ENCODE data around the gene MAGI1. TPM values are rescaled to one million over a fixed set of nuclear protein-coding genes. Genes with fewer than 3 reads are reported as not detected.
A peak's percentile ranks its signal among the peaks of the same experiment; 100 is the strongest.

Gene MAGI1
- total RNA-seq, 1 donor from 2014 or later = 5.0 TPM

DNA sequence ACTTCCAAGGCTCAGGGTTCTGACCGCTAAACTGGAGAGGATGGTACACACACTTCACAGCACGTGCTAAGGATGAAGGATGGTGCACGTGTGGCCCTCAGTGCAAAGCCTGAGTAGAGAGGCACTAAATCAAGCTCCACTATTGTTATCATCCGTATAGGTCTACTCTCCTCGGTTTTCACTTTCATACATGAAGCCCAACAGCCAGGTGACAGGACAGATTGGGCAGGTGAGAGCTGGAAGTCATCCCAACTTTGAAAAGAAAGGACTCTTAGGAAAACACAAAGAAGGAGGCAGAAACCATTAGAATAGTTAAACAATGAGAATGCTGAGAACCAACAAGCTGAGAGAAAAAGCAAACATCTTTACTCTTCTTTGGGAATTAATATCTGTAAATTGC, 21.1 kb downstream of the MAGI1 start:
- peak; percentile 82 for FAIRE-seq
- Histone ChIP-seq H3K36me3 (ENCODE audit: control insufficient read depth, insufficient read depth, low read length) (no peaks in the 10 kb centered on the region), H3K27me3 (ENCODE audit: control insufficient read depth, insufficient read depth, low read length) (no peaks in the 10 kb centered on the region), H3K4me3 (ENCODE audit: low read depth, low read length) (no peak overlapping the region)
- no peak for DNase-seq (ENCODE audit: low read depth)
- no peak for TF ChIP-seq CTCF (IDR thresholded peaks at IDR 0.05; ENCODE audit: insufficient read depth, low read length, severe bottlenecking)

GRCh38 chr3:66017084-66017483, 21.6 kb downstream of the MAGI1 start:
- no peaks in the 10 kb centered on the region for H3K36me3 ChIP-seq (ENCODE audit: control insufficient read depth, insufficient read depth, low read length)
- FAIRE-seq = no peak
- H3K4me3 ChIP-seq (ENCODE audit: low read depth, low read length) = no peak overlapping the region
- no peaks in the 10 kb centered on the region for H3K27me3 ChIP-seq (ENCODE audit: control insufficient read depth, insufficient read depth, low read length)
- no peak for DNase-seq (ENCODE audit: low read depth)
- no peak for TF ChIP-seq CTCF (IDR thresholded peaks at IDR 0.05; ENCODE audit: insufficient read depth, low read length, severe bottlenecking)

DNA sequence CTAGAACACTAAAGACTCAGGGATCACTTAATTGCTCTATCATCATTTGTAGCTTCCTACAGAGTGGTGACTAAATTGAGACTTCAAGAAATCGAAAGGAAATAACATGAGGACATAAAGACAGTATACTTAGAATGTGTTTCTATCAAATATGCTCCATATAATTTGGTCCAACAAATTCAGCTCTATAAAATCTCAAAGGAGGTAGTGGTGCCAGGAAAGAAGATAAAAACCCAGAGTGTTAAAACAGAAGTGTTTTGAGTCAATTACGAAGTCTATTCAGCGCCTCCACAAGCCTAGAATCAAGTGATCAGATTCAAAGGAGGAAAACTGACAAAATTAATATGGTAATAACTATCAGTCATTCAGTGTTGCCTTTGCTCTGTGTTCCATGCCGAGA, 22.9 kb downstream of the MAGI1 start:
- TF ChIP-seq CTCF (IDR thresholded peaks at IDR 0.05; ENCODE audit: insufficient read depth, low read length, severe bottlenecking) = no peak
- FAIRE-seq (no peak), DNase-seq (ENCODE audit: low read depth) (no peak)
- Histone ChIP-seq H3K4me3 (ENCODE audit: low read depth, low read length) (no peak overlapping the region), H3K36me3 (ENCODE audit: control insufficient read depth, insufficient read depth, low read length) (no peaks in the 10 kb centered on the region), H3K27me3 (ENCODE audit: control insufficient read depth, insufficient read depth, low read length) (no peaks in the 10 kb centered on the region)

GRCh38 chr3:66014651-66015050, 24.1 kb downstream of the MAGI1 start:
- DNase-seq (ENCODE audit: low read depth) (no peak), FAIRE-seq (no peak)
- Histone ChIP-seq H3K36me3 (ENCODE audit: control insufficient read depth, insufficient read depth, low read length) (no peaks in the 10 kb centered on the region), H3K4me3 (ENCODE audit: low read depth, low read length) (no peak overlapping the region), H3K27me3 (ENCODE audit: control insufficient read depth, insufficient read depth, low read length) (no peaks in the 10 kb centered on the region)
- TF ChIP-seq CTCF (IDR thresholded peaks at IDR 0.05; ENCODE audit: insufficient read depth, low read length, severe bottlenecking) = no peak

DNA sequence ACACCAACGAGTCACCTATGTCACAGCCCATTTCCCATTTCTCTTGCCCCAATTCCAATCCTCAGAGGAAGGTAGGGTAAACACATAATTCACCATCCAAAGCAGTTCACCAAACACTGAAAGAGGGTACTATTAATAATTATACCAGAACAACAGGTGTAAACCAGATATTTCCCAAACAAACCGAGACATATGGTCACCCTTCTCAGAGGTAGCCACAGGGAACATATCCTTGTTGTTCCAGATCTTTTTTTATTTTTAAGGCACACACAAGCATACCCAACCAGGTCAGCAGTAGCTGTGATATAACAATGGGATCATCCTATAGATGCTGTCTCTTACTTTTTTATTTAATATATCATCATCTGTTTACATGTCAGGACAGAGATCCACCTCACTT, 24.7 kb downstream of the MAGI1 start:
- TF ChIP-seq CTCF (IDR thresholded peaks at IDR 0.05; ENCODE audit: insufficient read depth, low read length, severe bottlenecking) = no peak
- Histone ChIP-seq H3K36me3 (ENCODE audit: control insufficient read depth, insufficient read depth, low read length) (no peaks in the 10 kb centered on the region), H3K4me3 (ENCODE audit: low read depth, low read length) (no peak overlapping the region), H3K27me3 (ENCODE audit: control insufficient read depth, insufficient read depth, low read length) (no peaks in the 10 kb centered on the region)
- DNase-seq (ENCODE audit: low read depth) = no peak
- no peak for FAIRE-seq

DNA sequence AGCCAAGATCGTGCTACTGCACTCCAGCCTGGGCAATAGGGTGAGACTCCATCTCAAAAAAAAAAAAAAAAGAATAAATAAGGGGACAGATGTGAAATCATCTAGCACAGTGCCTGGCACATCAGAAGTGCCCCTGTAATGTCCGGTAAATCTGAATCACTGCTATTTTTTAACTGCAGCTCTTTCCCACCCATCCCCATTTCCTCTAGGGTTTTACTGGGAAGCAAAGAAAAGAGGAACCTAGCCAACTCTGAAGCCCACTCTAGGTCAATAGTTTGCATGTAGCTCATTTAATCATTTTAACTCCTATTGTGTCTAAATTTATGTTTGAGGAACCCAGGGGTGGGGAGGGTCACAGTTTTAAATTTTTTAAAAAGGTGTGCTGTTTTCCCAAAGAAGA, 26.0 kb downstream of the MAGI1 start:
- no peak for DNase-seq (ENCODE audit: low read depth)
- FAIRE-seq = no peak
- H3K4me3 ChIP-seq (ENCODE audit: low read depth, low read length) = no peak overlapping the region
- H3K36me3 ChIP-seq (ENCODE audit: control insufficient read depth, insufficient read depth, low read length) = no peaks in the 10 kb centered on the region
- TF ChIP-seq CTCF (IDR thresholded peaks at IDR 0.05; ENCODE audit: insufficient read depth, low read length, severe bottlenecking) = no peak
- H3K27me3 ChIP-seq (ENCODE audit: control insufficient read depth, insufficient read depth, low read length) = no peaks in the 10 kb centered on the region

Measured in bronchial epithelial cell (primary cell).